A549 (cell line): ENCODE data around the gene SEC22A. TPM values are rescaled to one million over a fixed set of nuclear protein-coding genes. Genes with fewer than 3 reads are reported as not detected.

Experiments
- ATAC-seq, 2 experiments: fragments of 200-7000 bp in 1 of 2; fragments of >200 bp in 1 of 2; cut with Nextera tagmentation in 1 of 2; cut with Tn5 transposase in 1 of 2; 3 replicates each; pipeline versions ENCODE4 v1.8.0 to v1.9.1; 2018 to 2020; ENCODE audit warnings: mild to moderate bottlenecking in 1 of 2, moderate library complexity in 1 of 2
- CTCF ChIA-PET: fragments of 300-600 bp; sonication (Branson Sonifier 250); formaldehyde crosslinking; extraction: SDS; loops from one replicate; lab custom pipeline; 2021; ENCODE audit warnings: antibody characterized with exemption, inconsistent platforms; lab: Yijun Ruan, JAX
- POLR2A ChIA-PET: fragments of 350-600 bp; formaldehyde crosslinking; extraction: SDS; loops from one replicate; lab custom pipeline; 2021; ENCODE audit warnings: antibody characterized with exemption, inconsistent platforms; lab: Yijun Ruan, JAX
- DNase-seq, 2 experiments: peaks; one replicate each; pipeline versions ENCODE4 v3.0.0 to v3.0.0-alpha.2; 2011 to 2016; ENCODE audit warnings: low read depth in 1 of 2, low spot score in 1 of 2
- FAIRE-seq: peaks from 2 replicates; lab custom pipeline; 2011; peaks lifted over from hg19 to GRCh38; lab: Jason Lieb, UNC
- H3K27ac ChIP-seq, 2 experiments: fragments of >200 bp; sonication (Bioruptor Twin); formaldehyde crosslinking; 3 replicates each; pipeline ENCODE4 v1.5.1; 2016 to 2017
- H3K4me1 ChIP-seq: fragments of >200 bp; sonication (Bioruptor Twin); formaldehyde crosslinking; 3 replicates; pipeline ENCODE4 v1.6.1; 2016
- H3K4me2 ChIP-seq: fragments of >200 bp; sonication (Bioruptor Twin); formaldehyde crosslinking; 3 replicates; pipeline ENCODE4 v1.6.1; 2016
- H3K4me3 ChIP-seq: fragments of >200 bp; sonication (Bioruptor Twin); formaldehyde crosslinking; 3 replicates; pipeline ENCODE4 v1.5.1; 2016
- H3K9me3 ChIP-seq: fragments of >200 bp; sonication (Bioruptor Twin); formaldehyde crosslinking; 3 replicates; pipeline ENCODE4 v1.6.1; 2016
- CBX8 ChIP-seq: fragments of 200-600 bp; sonication (generic); IDR thresholded peaks from 2 replicates; pipeline ENCODE4 v1.6.1; 2016
- CEBPB ChIP-seq, 2 experiments: fragments of >200 bp in 1 of 2; sonication (Bioruptor Twin) in 1 of 2; formaldehyde crosslinking in 1 of 2; IDR thresholded peaks; 2 replicates each; pipeline ENCODE4 v1.6.1; 2012 to 2016
- CHD2 ChIP-seq: fragments of 150-350 bp; IDR thresholded peaks from 2 replicates; pipeline ENCODE4 v1.6.1; 2014; ENCODE audit warnings: low read length; ENCODE audit not compliant: partially characterized antibody
- E2F6 ChIP-seq: IDR thresholded peaks from 2 replicates; pipeline ENCODE4 v1.6.1; 2012; ENCODE audit warnings: low read depth, borderline replicate concordance
- ESRRA ChIP-seq: fragments of 150-350 bp; IDR thresholded peaks from 2 replicates; pipeline ENCODE4 v1.6.1; 2014; ENCODE audit warnings: mild to moderate bottlenecking, low read length, borderline replicate concordance
- FOSL2 ChIP-seq, 2 experiments: fragments of 450-650 bp in 1 of 2; fragments of >200 bp in 1 of 2; sonication (Bioruptor Twin) in 1 of 2; formaldehyde crosslinking; IDR thresholded peaks; 2 replicates each; pipeline versions ENCODE4 v1.5.0 to v1.6.1; 2016 to 2020; ENCODE audit warnings: mild to moderate bottlenecking in 1 of 2, moderate library complexity in 1 of 2
- GATA3 ChIP-seq: IDR thresholded peaks from 2 replicates; pipeline ENCODE4 v1.6.1; 2012; ENCODE audit warnings: borderline replicate concordance
- HDAC2 ChIP-seq: fragments of 200-600 bp; sonication (generic); IDR thresholded peaks from 2 replicates; pipeline ENCODE4 v1.6.1; 2016
- HES2 ChIP-seq: fragments of >200 bp; sonication (Bioruptor Twin); formaldehyde crosslinking; IDR thresholded peaks from 2 replicates; pipeline ENCODE4 v1.6.1; 2016
- HEYL ChIP-seq: fragments of 250-450 bp; sonication (Bioruptor Pico); IDR thresholded peaks from 2 replicates; pipeline ENCODE4 v1.8.0; 2021; ENCODE audit warnings: mild to moderate bottlenecking, moderate library complexity
- HOXA7 ChIP-seq: fragments of 250-450 bp; sonication (Bioruptor Pico); IDR thresholded peaks from 2 replicates; pipeline ENCODE4 v1.5.0; 2020; ENCODE audit warnings: mild to moderate bottlenecking, moderate library complexity
- JUN ChIP-seq, 2 experiments: fragments of >200 bp; sonication (Bioruptor Twin); formaldehyde crosslinking; IDR thresholded peaks; 2 replicates in 1 of 2; 3 replicates in 1 of 2; pipeline ENCODE4 v1.6.1; 2016 to 2017
- JUNB ChIP-seq: fragments of >200 bp; sonication (Bioruptor Twin); formaldehyde crosslinking; IDR thresholded peaks from 2 replicates; pipeline ENCODE4 v1.6.1; 2016
- KDM1A ChIP-seq: fragments of 200-600 bp; sonication (generic); IDR thresholded peaks from 2 replicates; pipeline ENCODE4 v1.6.1; 2016; ENCODE audit warnings: low read depth, mild to moderate bottlenecking
- KDM5A ChIP-seq: fragments of 200-600 bp; sonication (generic); IDR thresholded peaks from 2 replicates; pipeline ENCODE4 v1.6.1; 2016; ENCODE audit warnings: antibody characterized with exemption, mild to moderate bottlenecking
- MYC ChIP-seq: IDR thresholded peaks from 2 replicates; pipeline ENCODE4 v1.6.1; 2012; ENCODE audit warnings: mild to moderate bottlenecking, inconsistent platforms, low read length, improper control_type of control experiment, borderline replicate concordance
- NR3C1 ChIP-seq: fragments of >200 bp; sonication (Bioruptor Twin); formaldehyde crosslinking; IDR thresholded peaks from 3 replicates; pipeline ENCODE4 v1.6.1; 2017
- POLR2AphosphoS2 ChIP-seq: conservative IDR thresholded peaks from 2 replicates; pipeline ENCODE4 v1.6.1; 2012; ENCODE audit warnings: low read length, improper control_type of control experiment, inconsistent platforms
- RAD21 ChIP-seq, 2 experiments: fragments of >200 bp in 1 of 2; sonication (Bioruptor Twin) in 1 of 2; formaldehyde crosslinking in 1 of 2; IDR thresholded peaks in 1 of 2; conservative IDR thresholded peaks in 1 of 2; 2 replicates in 1 of 2; 3 replicates in 1 of 2; pipeline ENCODE4 v1.6.1; 2012 to 2018; ENCODE audit warnings: inconsistent platforms in 1 of 2
- RCOR1 ChIP-seq: fragments of 150-350 bp; IDR thresholded peaks from 2 replicates; pipeline ENCODE4 v1.6.1; 2014; ENCODE audit warnings: antibody characterized with exemption, low read length, low read depth
- RFX5 ChIP-seq: fragments of 450-650 bp; IDR thresholded peaks from 2 replicates; pipeline ENCODE4 v1.7.1; 2014; ENCODE audit warnings: antibody characterized with exemption, mild to moderate bottlenecking, moderate library complexity
- RNF2 ChIP-seq: fragments of 200-600 bp; sonication (generic); IDR thresholded peaks from 2 replicates; pipeline ENCODE4 v1.6.1; 2016; ENCODE audit warnings: low read depth, mild to moderate bottlenecking, antibody characterized with exemption, moderate library complexity, borderline replicate concordance
- SMC3 ChIP-seq: fragments of >200 bp; sonication (Bioruptor Twin); formaldehyde crosslinking; IDR thresholded peaks from 3 replicates; pipeline ENCODE4 v1.6.1; 2018; ENCODE audit warnings: inconsistent platforms
- SREBF2 ChIP-seq: fragments of 450-650 bp; IDR thresholded peaks from 2 replicates; pipeline ENCODE4 v1.6.1; 2014; ENCODE audit warnings: mild to moderate bottlenecking, moderate library complexity
- ZFP36 ChIP-seq: fragments of 450-650 bp; IDR thresholded peaks from 2 replicates; pipeline ENCODE4 v1.6.1; 2014; ENCODE audit warnings: borderline replicate concordance; ENCODE audit not compliant: partially characterized antibody
- ZSCAN20 ChIP-seq: fragments of 250-450 bp; sonication (Bioruptor Pico); IDR thresholded peaks from 2 replicates; pipeline ENCODE4 v1.8.0; 2022; ENCODE audit warnings: mild to moderate bottlenecking, moderate library complexity
- WGBS: methylation state at CpG from one replicate; pipeline ENCODE4 v1.1.6; 2017; ENCODE audit errors: missing lambda C conversion rate; 5-methylcytosine and 5-hydroxymethylcytosine counted together
- polyA plus RNA-seq, 4 experiments: library from polyadenylated mRNA; depleted of rRNA in 3 of 4; stranded (reverse); fragments of >200 nt; fragmentation: RNase III in 1 of 4; extraction: RNeasy Plus Mini Kit Qiagen cat#74134 plus additional on column Dnase treatment in 1 of 4; gene quantifications; 2 replicates in 3 of 4; 3 replicates in 1 of 4; pipeline ENCODE4 v1.2.3, GENCODE V29; 2011 to 2017

SEC22A gene
- polyA plus RNA-seq, 2 of the 4 experiments (the other 2 are of a cell fraction) = 23.5 to 29.9 TPM

GRCh38 chr3:123158330-123158729 lies 43.4 kb upstream of the SEC22A start:
- no peak for ATAC-seq
- POLR2A ChIA-PET = no interaction called here
- TF ChIP-seq GATA3 = no peak
- TF ChIP-seq ESRRA = no peak
- no peak for TF ChIP-seq FOSL2 (IDR thresholded peaks at IDR 0.05)
- TF ChIP-seq FOSL2 (CRISPR knock-in tag; IDR thresholded peaks at IDR 0.05) = peak; percentile 20; the same call in 1 of the 2 replicates
- TF ChIP-seq, all 56 proteins: peak for 1
- Histone ChIP-seq H3K27ac (no peak overlapping the region), H3K4me2 (no peak overlapping the region), H3K4me3 (no peak overlapping the region), H3K4me1 (no peaks in the 10 kb centered on the region), H3K9me3 (no peaks in the 10 kb centered on the region)
- DNase-seq (no peak), FAIRE-seq (no peak)
- CTCF ChIA-PET = no interaction called here
- 76% methylated on average over 4 of the region's 4 CpGs for WGBS

- ChIA-PET CTCF (interaction anchor here (1.2 kb wide), 1 partner anchor 24 kb away, joined by 3 read pairs; no protein-coding TSS in a partner anchor), POLR2A (no interaction called here)
- Histone ChIP-seq H3K4me3 (no peak overlapping the region), H3K4me1 (no peaks in the 10 kb centered on the region), H3K27ac (no peak overlapping the region), H3K4me2 (no peak overlapping the region), H3K9me3 (no peaks in the 10 kb centered on the region)
- no peak for FAIRE-seq
- no peak for TF ChIP-seq HOXA7 (CRISPR knock-in tag)
- no peak for TF ChIP-seq ZFP36
- TF ChIP-seq POLR2AphosphoS2 = no peak
- no peak for TF ChIP-seq SMC3
- TF ChIP-seq NR3C1 = no peak
- TF ChIP-seq CEBPB (IDR thresholded peaks at IDR 0.05) = no peak
- TF ChIP-seq GATA3 = no peak
- TF ChIP-seq E2F6 = no peak
- TF ChIP-seq SREBF2 = no peak
- TF ChIP-seq HDAC2 = no peak
- no peak for TF ChIP-seq ZSCAN20 (CRISPR knock-in tag)
- TF ChIP-seq JUN (IDR thresholded peaks at IDR 0.05) = no peak
- no peak for TF ChIP-seq HEYL
- TF ChIP-seq JUNB = no peak
- TF ChIP-seq MYC = no peak
- no peak for TF ChIP-seq RFX5
- no peak for ATAC-seq
- 94% methylated on average over 10 of the region's 10 CpGs for WGBS
- DNase-seq = no peak
These were observed 42.8 kb upstream of the SEC22A start for GRCh38 chr3:123158899-123159390.

- Histone ChIP-seq H3K4me1 (no peaks in the 10 kb centered on the region), H3K27ac (no peak overlapping the region), H3K9me3 (no peaks in the 10 kb centered on the region), H3K4me3 (no peak overlapping the region), H3K4me2 (no peak overlapping the region)
- no peak for FAIRE-seq
- ChIA-PET CTCF (interaction anchor here (0.7 to 1.2 kb wide), 4 partner anchors 25 to 122 kb away, joined by 3 read pairs; no protein-coding TSS in a partner anchor), POLR2A (no interaction called here)
- TF ChIP-seq RAD21 (conservative IDR thresholded peaks at IDR 0.05 in 1 of 2, IDR thresholded peaks at IDR 0.05 in 1 of 2) = no peak
- no peak for TF ChIP-seq RNF2
- TF ChIP-seq SREBF2 = no peak
- TF ChIP-seq RCOR1 = no peak
- no peak for TF ChIP-seq CEBPB (IDR thresholded peaks at IDR 0.05)
- TF ChIP-seq CHD2 = no peak
- TF ChIP-seq CBX8 = no peak
- no peak for TF ChIP-seq KDM5A
- TF ChIP-seq KDM1A = no peak
- no peak for TF ChIP-seq HES2
- 91% methylated on average over 9 of the region's 9 CpGs for WGBS
- ATAC-seq = no peak
- DNase-seq = no peak
These were observed 41.7 kb upstream of the SEC22A start for GRCh38 chr3:123159926-123160635.
